Astrocyte of the cerebellum (primary cell): ENCODE results near the gene SETBP1.
A peak's percentile ranks its signal among the peaks of the same experiment; 100 is the strongest.

Source experiments
- DNase-seq: peaks from one replicate; pipeline ENCODE4 v3.0.0-alpha.2; 2011; ENCODE audit warnings: low read depth
- H3K4me3 ChIP-seq: 2 replicates; pipeline ENCODE4 v1.5.1; 2011; ENCODE audit warnings: mild to moderate bottlenecking, low read depth, low read length, moderate library complexity
- in situ Hi-C: cut with HindIII; loops from 2 replicates; pipeline ENCODE4 v1.10.0; 2017; ENCODE audit warnings: low sequenced_read_pairs
- TF ChIP-seq, protein P1 (sequence below): IDR thresholded peaks from 2 replicates; pipeline ENCODE4 v1.5.1; 2012; ENCODE audit warnings: low read length, low read depth, moderate library complexity, mild to moderate bottlenecking; ENCODE audit errors: missing control alignments

Gene SETBP1

DNA sequence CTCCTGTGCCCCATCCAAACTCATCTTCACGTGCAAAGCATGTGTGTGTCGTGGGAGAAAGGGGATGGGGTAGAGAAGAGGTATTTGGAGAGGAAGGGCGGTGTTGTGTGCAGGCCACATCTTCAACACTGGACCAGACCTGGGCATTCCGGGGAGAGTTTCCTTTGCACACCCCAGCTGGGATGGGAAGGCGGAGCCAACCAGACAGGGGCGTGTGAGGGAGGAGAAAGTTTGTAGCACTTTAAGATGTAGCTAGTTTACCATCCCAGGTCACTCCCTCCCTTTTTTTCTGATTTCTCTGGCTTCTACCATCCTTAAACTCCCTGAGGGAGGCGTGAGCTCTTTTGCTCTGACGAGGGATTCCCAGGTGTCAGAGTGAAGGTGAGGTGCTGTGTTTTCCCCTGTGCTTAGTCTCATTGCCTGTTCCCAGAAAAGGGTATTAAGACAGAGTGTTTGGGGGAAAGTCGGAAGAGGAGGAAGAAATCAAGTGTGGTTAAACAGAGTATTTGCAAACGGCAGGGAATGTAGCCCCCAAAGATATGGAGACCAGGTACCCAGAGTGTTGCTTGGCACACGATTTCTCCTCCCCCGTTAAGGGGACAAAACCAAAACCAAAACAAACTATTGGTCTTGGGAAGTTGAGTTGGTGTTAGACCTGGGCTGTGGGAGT lies 1.6 kb downstream of the SETBP1 start:
- no peak for DNase-seq
- in situ Hi-C loops: loop anchor here (5.0 kb wide), 1 partner anchor 95 kb away; no protein-coding TSS in a partner anchor
- TF ChIP-seq, protein P1, sequence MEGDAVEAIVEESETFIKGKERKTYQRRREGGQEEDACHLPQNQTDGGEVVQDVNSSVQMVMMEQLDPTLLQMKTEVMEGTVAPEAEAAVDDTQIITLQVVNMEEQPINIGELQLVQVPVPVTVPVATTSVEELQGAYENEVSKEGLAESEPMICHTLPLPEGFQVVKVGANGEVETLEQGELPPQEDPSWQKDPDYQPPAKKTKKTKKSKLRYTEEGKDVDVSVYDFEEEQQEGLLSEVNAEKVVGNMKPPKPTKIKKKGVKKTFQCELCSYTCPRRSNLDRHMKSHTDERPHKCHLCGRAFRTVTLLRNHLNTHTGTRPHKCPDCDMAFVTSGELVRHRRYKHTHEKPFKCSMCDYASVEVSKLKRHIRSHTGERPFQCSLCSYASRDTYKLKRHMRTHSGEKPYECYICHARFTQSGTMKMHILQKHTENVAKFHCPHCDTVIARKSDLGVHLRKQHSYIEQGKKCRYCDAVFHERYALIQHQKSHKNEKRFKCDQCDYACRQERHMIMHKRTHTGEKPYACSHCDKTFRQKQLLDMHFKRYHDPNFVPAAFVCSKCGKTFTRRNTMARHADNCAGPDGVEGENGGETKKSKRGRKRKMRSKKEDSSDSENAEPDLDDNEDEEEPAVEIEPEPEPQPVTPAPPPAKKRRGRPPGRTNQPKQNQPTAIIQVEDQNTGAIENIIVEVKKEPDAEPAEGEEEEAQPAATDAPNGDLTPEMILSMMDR: no peak
- peak overlapping the region; percentile 60 for H3K4me3 ChIP-seq

DNA sequence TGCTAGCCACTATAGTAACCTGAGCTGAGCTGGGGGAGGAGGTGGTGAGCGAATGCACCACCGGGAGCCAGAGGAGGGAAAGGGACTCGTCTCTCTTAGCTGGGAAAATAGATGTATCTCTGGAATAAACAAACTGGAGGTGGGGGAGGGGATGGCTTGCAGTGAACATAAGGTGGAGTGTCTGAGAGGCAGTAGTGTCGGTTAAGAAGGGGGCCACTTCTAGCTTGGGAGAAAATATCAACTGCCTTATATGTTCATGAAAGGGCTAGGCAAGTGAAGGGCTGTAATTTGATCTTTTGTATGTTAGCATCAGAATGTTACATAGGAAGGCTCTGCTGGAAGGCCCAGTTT lies 2.2 kb downstream of the SETBP1 start:
- TF ChIP-seq, protein P1: no peak
- H3K4me3 ChIP-seq: peak overlapping the region; percentile 60
- DNase-seq: no peak
- in situ Hi-C loops: loop anchor here (5.0 kb wide), 1 partner anchor 94 kb away; no protein-coding TSS in a partner anchor

DNA sequence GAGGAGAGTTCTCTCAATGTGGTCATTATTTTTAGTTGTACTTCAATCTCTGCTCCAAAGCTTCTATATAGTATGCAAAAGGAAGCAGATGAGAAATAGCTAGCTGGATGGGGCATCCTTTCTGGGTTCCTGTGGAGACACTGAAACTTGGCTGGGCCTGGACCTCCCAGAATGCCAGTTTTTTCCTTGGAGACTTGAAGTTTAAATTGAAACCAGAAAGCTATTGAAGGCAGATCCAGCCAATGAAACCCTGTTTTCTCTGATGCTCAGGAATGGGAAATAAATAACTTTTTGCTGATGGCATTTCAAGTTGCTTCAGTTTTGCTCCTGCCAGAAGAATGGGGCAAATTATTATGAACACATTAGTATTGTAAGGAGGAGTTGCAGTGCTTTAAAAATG lies 2.9 kb downstream of the SETBP1 start:
- in situ Hi-C loops: loop anchor here (5.0 kb wide), 1 partner anchor 94 kb away; no protein-coding TSS in a partner anchor
- no peak overlapping the region for H3K4me3 ChIP-seq
- DNase-seq: no peak
- TF ChIP-seq, protein P1: no peak

DNA sequence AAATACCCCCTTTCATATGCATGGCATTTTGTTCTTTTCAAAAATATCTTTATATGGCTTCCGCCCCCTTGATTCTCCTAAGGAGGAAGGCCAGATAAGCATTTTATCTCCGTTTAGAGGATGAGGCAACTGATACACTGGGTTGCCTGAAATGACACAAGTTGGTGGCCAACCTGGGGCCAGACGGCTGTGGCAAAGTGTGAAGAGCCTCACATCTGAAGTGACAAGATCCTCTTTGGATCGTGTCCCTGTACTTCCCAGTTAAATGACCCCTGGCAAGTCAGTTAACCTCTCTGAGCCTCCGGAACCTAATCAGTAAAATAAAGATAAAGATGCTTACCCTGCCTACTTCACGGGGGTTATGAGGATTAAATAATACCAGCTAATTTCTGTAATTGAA lies 4.6 kb downstream of the SETBP1 start:
- TF ChIP-seq, protein P1: no peak
- no peak for DNase-seq
- in situ Hi-C loops: no loop called here
- H3K4me3 ChIP-seq: no peak overlapping the region

DNA sequence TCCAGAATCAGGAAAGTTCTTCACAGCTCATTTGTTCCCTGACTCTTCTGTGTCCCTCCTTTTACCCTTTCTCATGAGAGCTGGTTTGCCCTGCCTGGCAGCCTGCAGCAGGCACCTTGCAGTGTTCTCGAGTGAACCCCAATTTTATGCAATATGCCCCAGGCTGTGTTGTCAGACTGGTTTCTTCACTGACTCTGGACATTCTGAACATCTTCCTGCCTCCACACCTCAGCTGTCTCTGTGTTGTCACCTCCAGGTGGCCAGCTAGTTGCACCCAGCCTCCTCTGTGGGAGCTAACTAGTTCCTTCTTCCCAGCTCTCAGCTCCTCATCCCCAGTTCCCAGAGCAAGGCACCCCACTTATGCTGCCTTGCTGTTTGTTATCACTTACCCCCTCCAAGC lies 5.5 kb downstream of the SETBP1 start:
- in situ Hi-C loops: no loop called here
- TF ChIP-seq, protein P1: no peak
- no peak overlapping the region for H3K4me3 ChIP-seq
- no peak for DNase-seq

DNA sequence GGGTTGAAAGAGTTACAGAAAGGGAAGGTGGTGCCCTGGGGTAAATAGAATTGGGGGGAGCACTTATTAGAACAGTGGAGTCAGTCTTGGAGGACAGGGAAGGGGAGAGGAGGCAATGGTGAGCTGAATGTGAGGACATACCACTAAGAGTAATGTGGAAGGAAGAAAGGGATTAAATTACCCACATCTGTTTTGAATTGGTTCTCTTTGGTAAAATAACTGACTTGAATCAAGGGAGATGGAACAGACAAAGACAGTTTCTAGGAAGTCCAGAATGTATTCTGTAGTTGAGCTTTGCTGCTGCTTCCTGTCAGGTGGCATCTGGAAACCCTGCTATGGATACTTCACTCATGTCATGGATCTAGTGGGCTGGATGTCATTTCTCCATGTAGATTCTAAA lies 6.7 kb downstream of the SETBP1 start:
- TF ChIP-seq, protein P1: no peak
- DNase-seq: no peak
- no peak overlapping the region for H3K4me3 ChIP-seq
- in situ Hi-C loops: no loop called here

DNA sequence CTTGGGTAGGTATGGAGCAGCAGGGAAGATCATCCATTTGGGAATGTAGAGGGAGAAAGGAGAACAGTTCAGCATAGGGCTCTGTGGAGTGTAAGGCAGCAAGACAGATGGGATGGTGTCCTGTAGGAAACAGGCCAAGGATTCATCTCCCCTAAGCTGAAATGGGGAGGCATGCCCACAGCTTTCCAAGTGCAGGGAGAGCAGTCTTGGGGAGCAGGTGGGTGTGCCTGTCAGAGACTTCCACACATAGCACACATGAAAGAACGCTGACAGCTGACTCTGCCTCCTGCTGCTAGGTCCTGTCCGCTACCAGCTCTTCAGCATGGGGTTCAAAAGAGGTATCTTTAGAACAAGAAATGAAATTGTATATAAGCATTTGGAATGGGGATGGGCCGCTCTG lies 9.0 kb downstream of the SETBP1 start:
- DNase-seq: no peak
- in situ Hi-C loops: no loop called here
- TF ChIP-seq, protein P1: no peak
- H3K4me3 ChIP-seq: no peak overlapping the region
